ENCODE results near the gene MAP3K15.

The MAP3K15 gene

DNA sequence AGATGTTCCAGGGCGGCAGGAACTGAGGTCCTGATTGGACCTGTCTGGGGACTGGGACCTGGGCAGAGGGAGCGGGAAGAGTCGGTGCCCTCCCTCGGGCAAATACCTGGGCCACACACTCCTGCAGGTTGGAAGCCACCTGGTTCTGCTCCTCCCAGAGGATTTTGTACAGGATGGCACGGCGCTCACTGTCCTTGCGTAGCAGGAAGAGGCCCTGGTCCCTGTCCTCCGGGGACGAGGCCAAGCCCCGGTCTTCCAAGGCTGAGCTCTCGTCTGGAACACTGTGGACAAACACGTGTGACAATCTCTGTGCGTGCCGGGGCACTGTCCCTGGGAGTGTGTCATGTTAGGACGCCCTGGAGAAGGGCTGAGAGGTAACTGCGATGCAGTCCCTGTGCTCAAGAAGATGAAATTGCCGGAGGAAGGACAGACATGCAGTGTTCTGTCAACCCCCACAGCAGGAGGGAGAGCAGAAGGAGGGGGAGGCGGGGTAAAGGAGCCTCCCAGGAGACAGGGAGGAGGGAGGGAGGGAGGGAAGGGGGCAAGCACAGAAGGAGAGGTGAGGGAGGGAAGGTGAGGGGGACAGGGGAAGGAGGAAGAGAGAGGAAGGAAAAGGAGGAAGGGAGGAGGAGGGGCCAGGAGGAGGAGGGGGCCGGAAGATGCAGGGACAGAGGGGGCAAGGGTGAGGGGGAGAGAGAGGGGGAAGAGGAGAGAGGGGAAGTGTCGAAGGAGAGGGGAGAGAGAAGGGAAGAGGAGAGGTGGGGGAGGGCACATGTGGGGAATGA lies 142.6 kb downstream of the MAP3K15 start:
- peak in 23 of 42 donors; percentile 1 to 46 (median 12) for DNase-seq
- intact Hi-C loops (cut with DNase I) = loop anchor here (10.0 kb wide), 2 partner anchors 172 to 512 kb away; partner anchors contain the start of gene SH3KBP1

GRCh38 chrX:19372170-19372546 lies 143.2 kb downstream of the MAP3K15 start:
- peak; percentile 21 to 83 (median 64) for DNase-seq
- intact Hi-C loops (cut with DNase I) = loop anchor here (10.0 kb wide), 2 partner anchors 173 to 513 kb away; partner anchors contain the start of gene SH3KBP1

- no peak for DNase-seq
- intact Hi-C loops (cut with DNase I) = loop anchor here (10.0 kb wide), 2 partner anchors 175 to 515 kb away; partner anchors contain the start of gene SH3KBP1
Observed at GRCh38 chrX:19370061-19370460, 145.2 kb downstream of the MAP3K15 start.

DNA sequence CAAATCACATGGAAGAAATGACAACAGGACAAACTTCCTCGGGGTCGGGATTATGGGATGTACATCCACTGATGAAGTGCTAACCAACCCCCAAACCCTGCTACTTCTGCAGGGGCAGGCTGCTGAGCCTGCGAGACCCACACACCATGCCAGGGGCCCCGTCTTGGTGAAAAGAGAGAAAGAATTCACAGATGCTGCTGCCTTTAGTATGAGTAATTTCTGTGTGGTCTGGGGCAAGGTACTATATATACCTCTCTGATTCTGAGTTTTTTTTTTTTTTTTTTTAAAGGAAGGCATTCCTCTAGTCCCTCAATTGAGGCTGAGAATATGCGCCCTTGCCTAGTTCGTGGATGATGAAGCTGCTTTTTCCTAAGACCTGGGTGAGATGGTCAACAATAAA lies 146.7 kb downstream of the MAP3K15 start:
- no peak for DNase-seq
- intact Hi-C loops (cut with DNase I) = no loop called here

GRCh38 chrX:19361701-19362100 lies 153.6 kb downstream of the MAP3K15 start:
- DNase-seq = no peak
- intact Hi-C loops (cut with DNase I) = no loop called here

- intact Hi-C loops (cut with DNase I) = no loop called here
- no peak for DNase-seq
Observed at GRCh38 chrX:19360903-19361302, 154.4 kb downstream of the MAP3K15 start.

GRCh38 chrX:19358521-19358920 lies 156.8 kb downstream of the MAP3K15 start:
- intact Hi-C loops (cut with DNase I) = no loop called here
- no peak for DNase-seq

DNA sequence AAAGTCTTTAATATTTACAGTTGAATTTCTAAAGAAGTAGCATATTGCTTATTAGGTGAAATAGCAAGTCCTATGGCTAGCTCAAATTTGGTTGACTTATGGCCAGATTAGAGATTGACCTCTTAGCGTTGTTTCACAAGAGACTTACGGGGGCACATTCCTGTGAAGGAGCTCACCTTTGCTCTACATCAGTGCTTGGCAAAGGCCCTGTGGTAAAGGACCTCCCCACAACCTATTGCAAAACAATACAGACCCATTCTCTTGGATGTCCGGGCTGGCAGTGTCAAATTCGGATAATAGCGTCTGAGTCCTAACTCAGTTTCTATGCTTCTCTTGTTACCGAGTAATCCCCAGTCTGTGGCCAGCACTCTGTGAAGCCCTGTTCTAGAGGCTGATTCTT lies 160.7 kb downstream of the MAP3K15 start:
- no peak for DNase-seq
- intact Hi-C loops (cut with DNase I) = no loop called here

DNA sequence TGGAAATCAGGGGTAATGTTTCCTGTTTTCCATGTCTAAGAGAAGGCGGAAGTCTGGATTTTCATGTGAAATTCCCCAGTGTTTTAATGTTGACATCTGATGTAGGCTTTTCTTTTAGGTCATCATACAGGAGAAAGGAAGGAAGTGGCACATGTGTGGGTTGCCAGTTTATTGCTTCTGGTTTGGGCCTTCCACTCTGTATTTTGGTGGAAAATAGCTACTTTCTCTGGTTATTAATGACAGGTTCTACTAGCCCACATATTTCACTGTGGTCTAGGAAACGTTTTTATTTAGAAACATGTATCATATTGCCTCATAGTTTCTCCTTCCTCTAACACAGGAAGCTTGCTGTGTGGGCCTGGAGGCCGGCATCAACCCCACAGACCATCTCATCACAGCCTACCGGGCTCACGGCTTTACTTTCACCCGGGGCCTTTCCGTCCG lies 164.3 kb downstream of the MAP3K15 start:
- no peak for DNase-seq

GRCh38 chrX:19349264-19349663 lies 166.0 kb downstream of the MAP3K15 start:
- no peak for DNase-seq
- intact Hi-C loops (cut with DNase I) = no loop called here

More for the DNA sequence above, 164.3 kb downstream of the MAP3K15 start:
- intact Hi-C loops (cut with DNase I) = no loop called here

GRCh38 chrX:19347916-19348315 lies 167.4 kb downstream of the MAP3K15 start:
- intact Hi-C loops (cut with DNase I) = no loop called here
- DNase-seq = no peak

DNA sequence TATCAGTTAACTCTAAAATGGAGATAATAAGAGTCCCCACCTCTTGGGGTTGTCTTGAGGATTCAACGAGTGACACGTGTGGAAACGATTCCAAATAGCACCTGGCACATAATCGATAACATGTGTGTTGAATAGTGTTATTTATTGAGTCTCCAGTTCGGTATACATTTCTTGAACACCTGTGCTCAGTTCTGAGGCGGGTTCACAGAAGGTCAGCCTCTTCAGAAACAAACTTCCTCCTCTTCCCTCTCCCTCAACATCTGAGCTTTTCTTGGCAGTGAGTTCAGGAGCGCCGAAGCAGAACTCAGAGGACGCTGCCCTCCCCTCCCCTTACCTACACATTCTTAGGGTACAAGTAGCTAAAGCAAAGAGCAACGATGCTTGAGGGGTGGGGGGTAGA lies 170.6 kb downstream of the MAP3K15 start:
- DNase-seq = no peak
- intact Hi-C loops (cut with DNase I) = no loop called here

DNA sequence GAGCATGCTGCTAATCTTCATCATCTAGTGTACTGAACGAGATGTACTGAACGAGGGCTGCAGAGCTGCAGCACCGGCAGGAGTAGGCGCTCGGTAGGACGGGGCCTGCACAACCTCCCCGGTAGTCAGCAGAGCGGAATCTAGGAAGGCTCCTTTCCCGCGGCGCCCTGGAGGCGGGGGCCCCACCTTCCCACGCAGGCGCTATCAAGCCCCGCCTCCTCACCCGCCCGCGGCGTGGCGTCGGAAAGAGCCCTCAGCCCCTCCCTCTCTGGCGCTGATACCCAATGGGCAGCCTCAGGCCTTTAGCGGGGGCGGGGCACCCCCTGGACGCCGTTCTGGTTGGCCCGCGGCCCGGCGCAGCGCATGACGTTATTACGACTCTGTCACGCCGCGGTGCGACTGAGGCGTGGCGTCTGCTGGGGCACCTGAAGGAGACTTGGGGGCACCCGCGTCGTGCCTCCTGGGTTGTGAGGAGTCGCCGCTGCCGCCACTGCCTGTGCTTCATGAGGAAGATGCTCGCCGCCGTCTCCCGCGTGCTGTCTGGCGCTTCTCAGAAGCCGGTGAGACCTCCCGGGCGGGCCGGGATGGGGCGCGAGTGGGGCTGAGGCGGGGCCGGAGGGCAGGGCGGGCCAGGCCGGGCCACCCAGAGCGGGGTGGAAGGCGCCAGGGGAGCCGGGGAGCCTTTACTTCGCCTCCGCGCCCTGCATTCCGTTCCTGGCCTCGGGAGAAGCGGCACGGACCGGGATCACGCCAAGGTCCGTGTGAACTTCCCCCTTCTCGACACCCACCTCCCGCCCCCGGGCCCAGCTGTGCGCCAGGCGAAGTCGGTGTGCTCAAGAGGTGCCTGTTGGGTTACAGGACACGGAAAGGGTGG lies 171.5 kb downstream of the MAP3K15 start, which contains the start of gene PDHA1:
PDHA1 (plus strand) TSS at position 393 of the 874 bp plus-strand sequence; CDS start at position 504, 111 bp downstream.
- intact Hi-C loops (cut with DNase I) = no loop called here
- peak; percentile 82 to 97 (median 93) for DNase-seq

GRCh38 chrX:19343085-19343534 lies 172.2 kb downstream of the MAP3K15 start:
- intact Hi-C loops (cut with DNase I) = no loop called here
- DNase-seq = no peak

- intact Hi-C loops (cut with DNase I) = no loop called here
- DNase-seq = peak in 1 of 42 donors; percentile 10
Observed at GRCh38 chrX:19342331-19342906, 172.9 kb downstream of the MAP3K15 start.

DNA sequence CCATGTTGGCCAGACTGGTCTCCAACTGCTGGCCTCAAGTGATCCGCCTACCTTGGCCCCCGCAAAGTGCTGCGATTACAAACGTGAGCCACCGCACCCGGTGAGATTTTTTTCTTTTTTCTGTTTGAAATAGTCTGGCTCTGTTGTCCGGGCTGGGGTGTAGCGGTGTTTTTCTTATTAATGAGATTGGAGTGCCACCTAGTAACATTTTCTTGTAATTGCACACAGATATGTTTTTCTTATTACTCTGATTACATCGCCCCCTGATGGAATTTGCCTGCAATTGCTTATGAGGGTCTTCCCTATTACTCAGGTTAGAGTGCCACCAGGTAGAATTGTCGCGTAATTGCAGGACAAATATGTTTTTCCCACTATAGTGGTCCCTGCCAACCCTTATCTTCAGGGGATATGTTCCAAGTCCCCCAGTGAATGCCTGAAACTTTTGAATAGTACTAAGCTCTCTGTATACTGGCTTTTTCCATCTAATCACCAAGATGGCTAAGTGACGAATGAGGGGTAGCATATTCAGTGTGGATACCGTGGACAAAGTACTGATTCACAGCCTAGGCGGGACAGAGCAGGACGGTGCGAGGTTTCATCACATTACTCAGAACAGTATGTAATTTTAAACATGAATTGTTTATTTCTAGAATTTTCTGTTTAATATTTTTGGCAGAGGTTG lies 180.2 kb downstream of the MAP3K15 start:
- DNase-seq = no peak
- intact Hi-C loops (cut with DNase I) = loop anchor here (5.0 to 10.0 kb wide), 2 partner anchors 400 to 943 kb away; no protein-coding TSS in a partner anchor

DNA sequence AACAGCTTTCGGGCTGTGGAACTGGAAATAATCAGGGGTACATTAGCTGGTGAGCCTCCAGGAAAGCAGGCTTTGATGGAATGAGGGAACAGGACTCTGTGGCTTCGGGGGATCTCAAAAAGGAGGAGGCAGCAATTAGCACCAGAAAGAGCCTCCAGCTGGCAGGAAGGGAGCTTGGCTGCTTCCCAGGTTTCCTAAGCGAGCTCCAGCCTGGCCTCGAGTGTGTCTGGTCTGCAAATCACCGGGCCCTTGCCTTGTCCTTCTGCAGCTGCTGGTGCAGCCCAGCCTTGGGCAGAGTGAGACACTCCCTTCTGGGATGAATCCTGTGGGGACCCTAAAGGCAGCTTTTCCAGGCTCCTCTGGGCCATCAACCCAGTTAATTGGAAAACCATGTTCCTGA lies 182.3 kb downstream of the MAP3K15 start:
- intact Hi-C loops (cut with DNase I) = loop anchor here (10.0 kb wide), 1 partner anchor 398 kb away; no protein-coding TSS in a partner anchor
- peak in 25 of 42 donors; percentile 2 to 58 (median 27) for DNase-seq

- intact Hi-C loops (cut with DNase I) = loop anchor here (10.0 kb wide), 1 partner anchor 397 kb away; no protein-coding TSS in a partner anchor
- DNase-seq = no peak
Observed at GRCh38 chrX:19331831-19332230, 183.5 kb downstream of the MAP3K15 start.

- DNase-seq = no peak
- intact Hi-C loops (cut with DNase I) = no loop called here
Observed at GRCh38 chrX:19326567-19326966, 188.7 kb downstream of the MAP3K15 start.

Data from head of caudate nucleus (tissue), 42 donors.